Measurements from ENCODE around the gene SERBP1.

The SERBP1 gene

GRCh38 chr1:67431869-67432578, 1.8 kb upstream of the SERBP1 start (continued):
- no peak for TF ChIP-seq ZNF394 (tag by site-specific recombination; IDR thresholded peaks at IDR 0.05; ENCODE audit: borderline replicate concordance)
- 0 out of 2 replicates have a peak, but pooled peaks have one; percentile 29 for TF ChIP-seq ZFHX2 (tag by site-specific recombination; conservative IDR thresholded peaks at IDR 0.05)
- no peak for TF ChIP-seq ZNF555 (tag by site-specific recombination; conservative IDR thresholded peaks at IDR 0.05)
- no peak for TF ChIP-seq ZNF626 (tag by site-specific recombination; IDR thresholded peaks at IDR 0.05)
- no peak for TF ChIP-seq HIC1 (tag by site-specific recombination; IDR thresholded peaks at IDR 0.05)
- TF ChIP-seq ZNF529 (tag by site-specific recombination; IDR thresholded peaks at IDR 0.05; ENCODE audit: insufficient replicate concordance) = no peak
- TF ChIP-seq ZNF2 (tag by site-specific recombination; IDR thresholded peaks at IDR 0.05) = peak; percentile 34; the same call in 1 of the 2 replicates
- TF ChIP-seq GFI1B (tag by site-specific recombination; IDR thresholded peaks at IDR 0.05) = no peak
- TF ChIP-seq ZNF426 (tag by site-specific recombination; IDR thresholded peaks at IDR 0.05) = no peak
- TF ChIP-seq KLF10 (tag by site-specific recombination; IDR thresholded peaks at IDR 0.05) = peak; percentile 48
- no peak for TF ChIP-seq ZNF747 (tag by site-specific recombination; IDR thresholded peaks at IDR 0.05)
- no peak for TF ChIP-seq ZFP41 (tag by site-specific recombination; IDR thresholded peaks at IDR 0.05; ENCODE audit: borderline replicate concordance)
- no peak for TF ChIP-seq PRDM4 (tag by site-specific recombination; IDR thresholded peaks at IDR 0.05)
- peak; percentile 76; the same call in 1 of the 2 replicates for TF ChIP-seq ZNF600 (tag by site-specific recombination; IDR thresholded peaks at IDR 0.05)
- TF ChIP-seq ZNF391 (tag by site-specific recombination; IDR thresholded peaks at IDR 0.05; ENCODE audit: borderline replicate concordance, low read depth) = no peak
- no peak for TF ChIP-seq ZNF121 (tag by site-specific recombination; IDR thresholded peaks at IDR 0.05)
- TF ChIP-seq ELK4 (IDR thresholded peaks at IDR 0.05; ENCODE audit: borderline replicate concordance, low read depth, low read length) = no peak
- TF ChIP-seq YY1 (tag by site-specific recombination; IDR thresholded peaks at IDR 0.05) = no peak
- TF ChIP-seq ZBTB26 (tag by site-specific recombination; optimal IDR thresholded peaks at IDR 0.05) = no peak
- TF ChIP-seq HOXA7 (CRISPR knock-in tag; IDR thresholded peaks at IDR 0.05; ENCODE audit: borderline replicate concordance) = no peak
- TF ChIP-seq ZNF76 (tag by site-specific recombination; IDR thresholded peaks at IDR 0.05; ENCODE audit: borderline replicate concordance, low read depth) = peak; percentile 84
- TF ChIP-seq ZNF24 (tag by site-specific recombination; IDR thresholded peaks at IDR 0.05) = peak; percentile 23; the same call in 1 of the 2 replicates
- TF ChIP-seq BCL6B (tag by site-specific recombination; IDR thresholded peaks at IDR 0.05) = no peak
- TF ChIP-seq ZNF677 (tag by site-specific recombination; IDR thresholded peaks at IDR 0.05) = no peak
- TF ChIP-seq ZNF664 (tag by site-specific recombination; IDR thresholded peaks at IDR 0.05) = no peak
- no peak for TF ChIP-seq ZNF558 (tag by site-specific recombination; IDR thresholded peaks at IDR 0.05)
- TF ChIP-seq PRDM10 (tag by site-specific recombination; IDR thresholded peaks at IDR 0.05) = peak; percentile 97
- no peak for TF ChIP-seq ZNF501 (tag by site-specific recombination; IDR thresholded peaks at IDR 0.05)
